Measurements from ENCODE around the gene PCDHA3.

GRCh38 chr5:140764177-140764973 lies 36.5 kb upstream of the PCDHA3 start:
- TF ChIP-seq MZF1 (tag by site-specific recombination; IDR thresholded peaks at IDR 0.05; ENCODE audit: borderline replicate concordance) (no peak), YY1 (tag by site-specific recombination; IDR thresholded peaks at IDR 0.05) (no peak), ZNF362 (tag by site-specific recombination; IDR thresholded peaks at IDR 0.05) (no peak), ZNF416 (tag by site-specific recombination; IDR thresholded peaks at IDR 0.05) (no peak)

All from HEK293 (cell line).